ENCODE results near the gene SCUBE1.

DNA sequence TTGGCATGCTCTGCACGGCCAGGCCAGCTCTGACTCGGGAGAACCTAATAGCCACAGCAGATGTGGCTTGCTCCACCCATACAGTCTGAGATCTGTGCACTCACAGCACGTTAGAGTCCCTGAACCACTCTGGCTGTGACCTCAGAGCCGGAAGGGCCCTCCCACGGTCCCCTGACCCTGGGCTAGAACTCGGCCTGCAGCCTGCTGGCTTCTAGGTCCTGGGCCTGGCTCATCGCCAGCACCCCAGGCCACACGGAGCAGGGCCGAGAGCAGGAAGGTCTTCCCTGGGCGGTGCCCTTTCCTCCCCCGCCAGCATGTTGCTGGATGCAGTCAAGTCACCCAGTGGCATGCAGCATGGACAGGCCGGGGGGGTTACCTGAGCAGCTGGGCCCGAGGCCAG is 120.9 kb downstream of the SCUBE1 start:
- TF ChIP-seq GATA3 (IDR thresholded peaks at IDR 0.05; ENCODE audit: low read depth, low read length): no peak
- TF ChIP-seq GATA2 (IDR thresholded peaks at IDR 0.05; ENCODE audit: low read depth, low read length): no peak
